OCI-LY7 (cell line): Measurements from ENCODE around the gene FBXO36. TPM values are rescaled to one million over a fixed set of nuclear protein-coding genes. Genes with fewer than 3 reads are reported as not detected.
A peak's percentile ranks its signal among the peaks of the same experiment; 100 is the strongest.

Experiments used
- Bru-seq: library from RNA; stranded (reverse); fragments of 400-500 nt; gene quantifications from one replicate; lab custom pipeline; 2021; lab: Mats Ljungman, UMichigan
- BruChase-seq, 2 experiments: library from RNA; stranded (reverse); fragments of 400-500 nt; gene quantifications; one replicate each; lab custom pipeline; 2021; lab: Mats Ljungman, UMichigan
- BruUV-seq: library from RNA; stranded (reverse); fragments of 400-500 nt; replicated peaks from 2 replicates; lab custom pipeline; 2021; lab: Mats Ljungman, UMichigan
- CTCF ChIA-PET: fragments of 300-600 bp; sonication (Branson Sonifier 250); formaldehyde crosslinking; loops from one replicate; lab custom pipeline; 2022; ENCODE audit warnings: antibody characterized with exemption; ENCODE audit not compliant: unreplicated experiment; lab: Charles Lee
- POLR2A ChIA-PET: fragments of 300-600 bp; sonication (Branson Sonifier 250); formaldehyde crosslinking; loops from one replicate; lab custom pipeline; 2022; ENCODE audit warnings: antibody characterized with exemption; lab: Charles Lee
- DNase-seq: peaks from one replicate; pipeline ENCODE4 v3.0.0-alpha.2; 2015; ENCODE audit warnings: low spot score
- H2AFZ ChIP-seq: fragments of 200-600 bp; sonication (generic), shearing (Covaris generic); 2 replicates; pipeline ENCODE4 v1.6.1; 2014; ENCODE audit warnings: mild to moderate bottlenecking, antibody characterized with exemption, low read length, moderate library complexity
- H3K27ac ChIP-seq: fragments of 200-600 bp; sonication (generic); 2 replicates; pipeline ENCODE4 v1.5.1; 2014; ENCODE audit warnings: mixed run types, low read depth, mild to moderate bottlenecking, moderate library complexity, low read length, inconsistent platforms; ENCODE audit not compliant: poor library complexity, severe bottlenecking
- H3K36me3 ChIP-seq: fragments of 200-600 bp; sonication (generic); 2 replicates; pipeline ENCODE4 v1.6.1; 2014; ENCODE audit warnings: mild to moderate bottlenecking, antibody characterized with exemption, low read length, moderate library complexity, mixed read lengths; ENCODE audit not compliant: insufficient read depth
- H3K4me1 ChIP-seq: fragments of 200-600 bp; sonication (generic); 2 replicates; pipeline ENCODE4 v1.5.1; 2014; ENCODE audit warnings: mild to moderate bottlenecking, low read length; ENCODE audit not compliant: insufficient read depth, poor library complexity, severe bottlenecking
- H3K4me2 ChIP-seq: fragments of 200-600 bp; sonication (generic); 2 replicates; pipeline ENCODE4 v1.6.1; 2014; ENCODE audit warnings: mild to moderate bottlenecking, low read length
- H3K4me3 ChIP-seq: fragments of 200-600 bp; sonication (generic); 2 replicates; pipeline ENCODE4 v1.5.1; 2014; ENCODE audit warnings: mild to moderate bottlenecking, low read depth, low read length; ENCODE audit not compliant: poor library complexity, severe bottlenecking
- H3K79me2 ChIP-seq: fragments of 200-600 bp; sonication (generic); 2 replicates; pipeline ENCODE4 v1.6.1; 2016; ENCODE audit warnings: low read depth, mild to moderate bottlenecking, low read length, moderate library complexity, mixed read lengths; ENCODE audit not compliant: insufficient read depth
- H3K9me2 ChIP-seq: fragments of 200-600 bp; sonication (generic); 2 replicates; pipeline ENCODE4 v1.6.1; 2016; ENCODE audit warnings: mild to moderate bottlenecking, low read length, mixed read lengths; ENCODE audit not compliant: insufficient read depth
- H3K9me3 ChIP-seq: fragments of 200-600 bp; sonication (generic); 2 replicates; pipeline ENCODE4 v1.6.1; 2014; ENCODE audit warnings: mild to moderate bottlenecking, mixed run types, low read length, mixed read lengths
- H4K20me1 ChIP-seq: fragments of 200-600 bp; sonication (generic); 2 replicates; pipeline ENCODE4 v1.6.1; 2014; ENCODE audit warnings: mild to moderate bottlenecking, antibody characterized with exemption, low read length, moderate library complexity, mixed read lengths; ENCODE audit not compliant: insufficient read depth
- CTCF ChIP-seq: fragments of 200-600 bp; sonication (generic); conservative IDR thresholded peaks from 2 replicates; pipeline ENCODE4 v1.5.1; 2014; ENCODE audit warnings: mild to moderate bottlenecking, antibody characterized with exemption, low read length, moderate library complexity, mixed read lengths
- EZH2phosphoT487 ChIP-seq: fragments of 200-600 bp; sonication (generic); IDR thresholded peaks from 2 replicates; pipeline ENCODE4 v1.6.1; 2018; ENCODE audit warnings: low read depth, borderline replicate concordance, mild to moderate bottlenecking, mixed run types, antibody characterized with exemption, low read length, moderate library complexity, mixed read lengths
- intact Hi-C: fragments of 100-400 bp; cut with micrococcal nuclease; formaldehyde crosslinking; loops from one replicate; pipeline ENCODE4 v1.10.0; 2022; ENCODE audit not compliant: unreplicated experiment
- long read RNA-seq: library from polyadenylated mRNA; stranded (forward); transcript quantifications from one replicate; pipeline ENCODE4 v2.0.0, GENCODE V29; 2022
- total RNA-seq, 2 experiments: library from RNA; depleted of rRNA in 1 of 2; stranded (reverse); fragments of >200 nt in 1 of 2; shearing (Covaris generic) in 1 of 2; gene quantifications; 2 replicates each; pipeline ENCODE4 v1.2.3, GENCODE V29; 2014 to 2022

The FBXO36 gene
- 1.6 and 2.5 TPM in 2 replicates for total RNA-seq (2014; rRNA removed; shearing (Covaris generic))
- total RNA-seq (2022): 2.6 and 2.9 TPM in 2 replicates
- Bru-seq, nascent RNA: percentile 46 among the genes with signal in this experiment
- percentile 46 among the genes with signal in this experiment for BruChase-seq, experiment 1, labeled RNA remaining after a 6-hour chase
- percentile 45 among the genes with signal in this experiment for BruChase-seq, experiment 2, labeled RNA remaining after a 2-hour chase
- long read RNA-seq, transcript FBXO36-201 (4 exons, 2,810 nt): major isoform, 10 of 14 reads
- long read RNA-seq, partial matches to known transcripts: 1 of 14 reads
- long read RNA-seq, other reads (novel, unspliced or antisense): 3 of 14 reads

GRCh38 chr2:229922449-229923386 is at the start of gene FBXO36:
FBXO36 (plus strand) TSS chr2:229922503; CDS start chr2:229922514, 11 bp downstream.
- DNase-seq: peak; percentile 91

GRCh38 chr2:229873123-229873581 is 49.2 kb upstream of the FBXO36 start:
- no TSS peak for BruUV-seq
- no peak for TF ChIP-seq EZH2phosphoT487
- no peak for TF ChIP-seq CTCF
- no peak overlapping the region for H3K4me3 ChIP-seq
- no peaks in the 10 kb centered on the region for H3K9me3 ChIP-seq
- no peak overlapping the region for H3K27ac ChIP-seq
- H4K20me1 ChIP-seq: 0 out of 2 replicates have a peak, but pooled peaks cover 5% of the 10 kb centered on the region
- intact Hi-C loops: no loop called here
- H3K4me1 ChIP-seq: peaks cover 13% of the 10 kb centered on the region
- no peak overlapping the region for H3K4me2 ChIP-seq
- no peak overlapping the region for H2AFZ ChIP-seq
- 0 out of 2 replicates have a peak, but pooled peaks cover 12% of the 10 kb centered on the region for H3K79me2 ChIP-seq
- POLR2A ChIA-PET: no interaction called here
- CTCF ChIA-PET: no interaction called here
- no peaks in the 10 kb centered on the region for H3K9me2 ChIP-seq
- no peak for DNase-seq
- H3K36me3 ChIP-seq: peaks cover 61% of the 10 kb centered on the region

More at GRCh38 chr2:229922449-229923386, at the start of gene FBXO36:
- peaks cover 42% of the 10 kb centered on the region for H3K79me2 ChIP-seq
- intact Hi-C loops: no loop called here
- no TSS peak for BruUV-seq
- TF ChIP-seq CTCF: no peak
- no peak for TF ChIP-seq EZH2phosphoT487
- POLR2A ChIA-PET: interaction anchor here (0.7 to 2.3 kb wide), 3 partner anchors 12 to 792 kb away, joined by 6 to 10 read pairs (median 10); no protein-coding TSS in a partner anchor
- H3K4me1 ChIP-seq: peaks cover 19% of the 10 kb centered on the region
- H3K4me3 ChIP-seq: peak within 1 kb of the TSS; percentile 95
- peak within 1 kb of the TSS; percentile 92 for H2AFZ ChIP-seq
- CTCF ChIA-PET: interaction anchor here (0.6 kb wide), 1 partner anchor 1474 kb away, joined by 4 read pairs; no protein-coding TSS in a partner anchor
- no peaks in the 10 kb centered on the region for H3K9me2 ChIP-seq
- H4K20me1 ChIP-seq: peaks cover 16% of the 10 kb centered on the region; the same call in 1 of the 2 replicates
- H3K4me2 ChIP-seq: peak within 1 kb of the TSS; percentile 100
- peak within 1 kb of the TSS; percentile 85 for H3K27ac ChIP-seq
- H3K9me3 ChIP-seq: no peaks in the 10 kb centered on the region
- H3K36me3 ChIP-seq: peaks cover 12% of the 10 kb centered on the region
